ENCODE measurements around the gene GNAS-AS1. TPM values are rescaled to one million over a fixed set of nuclear protein-coding genes. Genes with fewer than 3 reads are reported as not detected.

The GNAS-AS1 gene
- total RNA-seq, 1 donor from 2014 or later, result 1.4 TPM

DNA sequence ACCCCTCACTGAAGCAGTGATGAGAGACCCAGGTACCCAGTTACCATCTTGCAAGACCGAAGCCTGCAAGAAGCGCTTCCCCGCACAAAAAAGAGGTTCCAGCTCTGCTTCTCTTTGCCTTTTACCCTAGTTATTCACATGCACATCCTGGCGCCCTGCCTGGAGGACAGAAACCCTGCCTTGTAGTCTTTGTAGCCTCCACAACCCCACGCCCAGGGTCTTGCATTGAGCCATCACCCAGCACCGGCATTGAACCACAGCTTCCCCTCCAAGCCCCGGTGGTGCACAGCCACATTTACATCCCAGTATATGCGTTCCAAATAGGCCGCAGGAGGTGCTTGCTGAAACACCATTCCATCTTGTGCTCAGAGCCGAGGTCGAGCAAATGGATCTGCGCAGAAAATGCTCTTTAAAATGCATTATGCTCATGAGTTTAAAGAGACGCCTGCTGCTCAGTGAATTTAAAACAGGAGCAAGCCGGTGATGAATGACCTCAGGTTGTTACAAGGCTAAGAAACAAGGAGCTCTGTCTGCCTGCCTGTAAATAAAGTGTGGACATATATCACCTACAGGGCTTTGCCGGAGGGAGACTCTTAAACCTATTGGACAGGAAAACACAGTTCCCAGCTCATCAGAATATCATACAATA lies 61.7 kb downstream of the GNAS-AS1 start:
- intact Hi-C loops (cut with micrococcal nuclease), result no loop called here

- intact Hi-C loops (cut with micrococcal nuclease), result no loop called here
These were observed 63.3 kb downstream of the GNAS-AS1 start for GRCh38 chr20:58787211-58788005.

DNA sequence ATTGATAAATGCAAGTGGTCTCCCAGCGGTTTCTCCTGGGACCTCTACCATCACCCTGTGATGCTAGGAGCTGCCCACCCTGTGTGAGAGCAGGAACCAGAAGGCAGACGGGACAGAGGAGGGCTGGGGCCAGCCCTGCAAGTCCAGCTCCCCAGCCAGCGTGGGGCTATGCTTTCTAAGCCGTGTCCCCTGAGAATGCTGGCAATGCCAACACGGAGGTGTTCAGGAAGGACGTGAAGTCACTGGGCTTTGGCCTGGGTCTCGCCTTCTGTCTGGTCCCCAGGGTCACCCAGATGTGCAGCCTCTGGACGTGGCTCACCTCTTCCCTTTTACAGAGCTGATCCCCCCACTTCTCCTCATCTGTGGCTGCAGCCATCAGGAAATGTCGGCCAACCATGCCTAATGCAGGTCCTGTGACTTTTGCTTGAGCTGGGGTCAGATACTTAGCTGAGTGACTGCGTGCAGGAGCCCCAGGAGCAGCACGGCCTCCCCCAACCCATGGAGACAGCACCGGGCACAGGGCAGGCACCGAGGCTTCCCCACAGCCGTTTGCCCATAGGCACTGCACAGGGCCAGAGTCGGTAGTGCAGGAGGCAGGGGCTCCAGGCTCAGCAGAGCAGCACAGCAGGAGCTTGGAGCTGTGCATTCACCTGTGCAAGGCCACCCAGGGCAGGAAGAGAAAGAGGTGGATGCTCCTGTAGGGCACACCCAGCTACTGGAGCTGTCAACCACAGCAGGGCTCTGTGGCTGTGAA lies 66.2 kb downstream of the GNAS-AS1 start:
- intact Hi-C loops (cut with micrococcal nuclease), result no loop called here

DNA sequence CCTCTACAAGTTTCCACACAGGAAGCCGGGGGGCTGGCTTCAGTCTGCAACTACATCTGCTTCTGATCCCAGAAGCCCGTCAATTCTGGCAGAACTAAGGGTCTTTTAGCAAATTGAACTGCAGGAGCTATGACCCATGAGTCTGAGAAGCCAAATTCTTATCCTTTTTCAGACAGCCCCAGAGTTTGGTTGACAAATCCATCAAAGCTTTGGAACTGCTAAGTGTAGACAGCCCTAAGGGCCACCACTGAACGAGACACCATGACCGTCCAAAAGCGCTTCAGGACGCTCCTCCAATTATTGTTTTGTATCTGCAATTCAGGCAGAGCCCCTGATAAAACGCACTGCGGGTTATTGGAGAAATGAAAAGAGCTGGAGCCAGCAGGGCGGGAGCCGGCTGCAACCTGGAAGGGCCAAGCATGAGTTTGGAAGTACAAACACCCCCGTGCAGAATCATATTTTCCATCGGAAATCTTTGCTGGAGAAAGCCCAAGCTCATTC lies 67.1 kb downstream of the GNAS-AS1 start:
- intact Hi-C loops (cut with micrococcal nuclease), result no loop called here

DNA sequence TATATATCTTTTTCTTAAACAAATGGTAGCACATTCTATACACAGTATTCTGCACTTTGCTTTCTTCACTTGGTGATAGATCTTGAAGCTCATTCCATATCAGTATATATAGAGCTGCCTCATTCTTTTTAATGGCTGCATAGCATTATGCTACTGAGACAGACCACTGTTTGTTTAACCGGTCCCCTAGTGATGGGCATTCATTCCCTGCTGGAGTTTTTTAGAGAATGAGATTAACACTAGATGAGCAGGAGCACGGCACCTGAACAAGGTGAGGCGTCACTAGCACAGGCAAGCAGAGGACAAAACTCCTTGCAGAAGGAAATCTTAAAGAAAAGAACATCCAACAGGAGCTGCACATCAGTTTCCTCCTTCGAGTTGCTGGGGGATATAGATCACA lies 69.6 kb downstream of the GNAS-AS1 start:
- intact Hi-C loops (cut with micrococcal nuclease), result no loop called here

GRCh38 chr20:58778760-58779159 lies 71.9 kb downstream of the GNAS-AS1 start:
- intact Hi-C loops (cut with micrococcal nuclease), result no loop called here

- intact Hi-C loops (cut with micrococcal nuclease), result no loop called here
These were observed 73.0 kb downstream of the GNAS-AS1 start for GRCh38 chr20:58777657-58778056.

GRCh38 chr20:58776109-58776508 lies 74.6 kb downstream of the GNAS-AS1 start:
- intact Hi-C loops (cut with micrococcal nuclease), result no loop called here

GRCh38 chr20:58775371-58775770 lies 75.3 kb downstream of the GNAS-AS1 start:
- intact Hi-C loops (cut with micrococcal nuclease), result no loop called here

GRCh38 chr20:58774667-58775263 lies 75.9 kb downstream of the GNAS-AS1 start:
- intact Hi-C loops (cut with micrococcal nuclease), result no loop called here

DNA sequence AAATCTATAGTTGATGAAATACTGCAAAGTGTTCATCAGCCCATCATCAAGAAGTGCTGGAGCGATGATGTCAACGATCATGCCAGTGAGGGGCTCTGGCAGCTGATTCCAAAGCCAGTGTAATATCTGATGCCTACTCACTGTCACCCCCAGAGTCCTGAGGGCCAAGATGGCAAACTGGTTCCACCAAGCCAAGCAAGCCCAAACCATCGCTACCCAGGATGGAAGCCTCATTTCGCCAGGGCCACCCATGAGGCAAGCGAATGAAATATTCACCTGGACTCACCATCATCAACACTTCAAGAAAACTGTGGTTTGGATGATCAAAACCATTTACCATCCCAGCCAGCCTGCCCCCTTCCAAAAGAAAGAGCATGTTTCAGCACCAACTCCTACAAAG lies 76.5 kb downstream of the GNAS-AS1 start:
- intact Hi-C loops (cut with micrococcal nuclease), result no loop called here

GRCh38 chr20:58772786-58773185 lies 77.9 kb downstream of the GNAS-AS1 start:
- intact Hi-C loops (cut with micrococcal nuclease), result no loop called here

Other genes starting within 250 kb of the GNAS-AS1 start
- gene STX16, start 199.6 kb downstream of the GNAS-AS1 start, total RNA-seq, result 119 and 126 TPM in 2 replicates
- 26.0 and 26.7 TPM in 2 replicates for gene NPEPL1, start 158.1 kb downstream of the GNAS-AS1 start, total RNA-seq
- gene GNAS, start 1.8 kb upstream of the GNAS-AS1 start, total RNA-seq, result 738 and 772 TPM in 2 replicates
- 81.2 and 82.8 TPM in 2 replicates for gene NELFCD, start 130.4 kb upstream of the GNAS-AS1 start, total RNA-seq
- 53.2 and 53.7 TPM in 2 replicates for gene CTSZ, start 156.4 kb upstream of the GNAS-AS1 start, total RNA-seq
- gene TUBB1, start 168.5 kb upstream of the GNAS-AS1 start, total RNA-seq, result not detected in 2 replicates
- 82.8 and 84.9 TPM in 2 replicates for gene ATP5F1E, start 181.4 kb upstream of the GNAS-AS1 start, total RNA-seq
- 85.3 and 89.7 TPM in 2 replicates for gene PRELID3B, start 191.9 kb upstream of the GNAS-AS1 start, total RNA-seq

Measured in T-helper 2 cell treated with Interferon-gamma antibody and Interleukin-4, amounts not matched to agents 100 ng/mL and 5 ng/mL, for 36 hours (primary cell).